Testis (tissue), 3 donors: Measurements from ENCODE around the gene FBXO33. TPM values are rescaled to one million over a fixed set of nuclear protein-coding genes. Genes with fewer than 3 reads are reported as not detected.

Source experiments
- DNase-seq: peaks from one replicate; pipeline ENCODE4 v3.0.0-alpha.2; 2019
- H3K27ac ChIP-seq, 2 donors: fragments of 200-600 bp; sonication (generic); one replicate each; pipeline ENCODE4 v1.5.1; 2019
- H3K27me3 ChIP-seq: fragments of 200-600 bp; sonication (generic); one replicate; pipeline ENCODE4 v1.5.1; 2019
- H3K36me3 ChIP-seq: fragments of 200-600 bp; sonication (generic); one replicate; pipeline ENCODE4 v1.5.1; 2017; ENCODE audit warnings: low read depth; ENCODE audit errors: missing control alignments
- H3K4me1 ChIP-seq: fragments of 200-600 bp; sonication (generic); one replicate; pipeline ENCODE4 v1.5.1; 2019
- H3K4me3 ChIP-seq, 2 donors: fragments of 200-600 bp; sonication (generic); one replicate each; pipeline ENCODE4 v1.5.1; 2017 to 2019
- H3K9me3 ChIP-seq: fragments of 200-600 bp; sonication (generic); one replicate; pipeline ENCODE4 v1.5.1; 2017
- CTCF ChIP-seq, 3 experiments: fragments of 450-650 bp in 2 of 3; fragments of 200-600 bp in 1 of 3; sonication (generic) in 1 of 3; IDR thresholded peaks; one replicate each; pipeline ENCODE4 v1.5.1; 2016 to 2019; ENCODE audit warnings: antibody characterized with exemption in 3 of 3, mild to moderate bottlenecking in 2 of 3, moderate library complexity in 1 of 3
- POLR2A ChIP-seq: fragments of 450-650 bp; IDR thresholded peaks from one replicate; pipeline ENCODE4 v1.6.1; 2017; ENCODE audit warnings: antibody characterized with exemption, mild to moderate bottlenecking, moderate library complexity
- WGBS, 2 donors: methylation state at CpG; one replicate each; pipeline ENCODE4 v1.1.5; 2018; 5-methylcytosine and 5-hydroxymethylcytosine counted together
- intact Hi-C: fragments of 100-400 bp; cut with DNase I; formaldehyde crosslinking; loops from one replicate; pipeline ENCODE4 v1.15.1; 2023; ENCODE audit warnings: low total_unique reads
- polyA plus RNA-seq: library from polyadenylated mRNA; stranded (reverse); fragments of 350-450 nt; fragmentation: Illumina TruSeq; extraction: RNeasy Lipid Tissue Mini Kit (QIAGEN cat#74804); gene quantifications from one replicate; pipeline ENCODE4 v1.2.3, GENCODE V29; 2014; ENCODE audit warnings: low read depth, low replicate concordance; ENCODE audit not compliant: insufficient read depth
- total RNA-seq, 2 donors: library from RNA; depleted of rRNA; stranded (reverse); fragments of >200 nt; gene quantifications; one replicate each; pipeline ENCODE4 v1.2.3, GENCODE V29; 2016

FBXO33 gene
- total and polyA plus RNA-seq, 3 donors from 2014 or later: 20.6 to 27.5 (median 23.0) TPM

GRCh38 chr14:39383026-39383660, 49.1 kb downstream of the FBXO33 start:
- Histone ChIP-seq H3K27ac (no peak overlapping the region), H3K36me3 (no peaks in the 10 kb centered on the region), H3K27me3 (no peaks in the 10 kb centered on the region), H3K4me1 (no peaks in the 10 kb centered on the region), H3K4me3 (no peak overlapping the region), H3K9me3 (no peaks in the 10 kb centered on the region)
- 91 to 92% methylated on average over 1 of the region's 1 CpG for WGBS, 2 donors
- no peak for TF ChIP-seq CTCF (IDR thresholded peaks at IDR 0.05)
- TF ChIP-seq POLR2A: no peak
- DNase-seq: no peak
- intact Hi-C loops: no loop called here

- H3K4me3 ChIP-seq: no peak overlapping the region
- WGBS, 2 donors: 67 to 84% methylated on average over 3 of the region's 3 CpGs
- TF ChIP-seq CTCF (IDR thresholded peaks at IDR 0.05) (no peak), POLR2A (no peak)
- H3K9me3 ChIP-seq: no peaks in the 10 kb centered on the region
- intact Hi-C loops: no loop called here
- no peak for DNase-seq
- H3K27ac ChIP-seq: no peak overlapping the region
- H3K4me1 ChIP-seq: no peaks in the 10 kb centered on the region
- H3K27me3 ChIP-seq: no peaks in the 10 kb centered on the region
- no peaks in the 10 kb centered on the region for H3K36me3 ChIP-seq
Observed at GRCh38 chr14:39382463-39382862, 49.8 kb downstream of the FBXO33 start.

- Histone ChIP-seq H3K27me3 (no peaks in the 10 kb centered on the region), H3K36me3 (no peaks in the 10 kb centered on the region), H3K4me3 (no peak overlapping the region), H3K4me1 (peaks cover 3% of the 10 kb centered on the region), H3K27ac (no peak overlapping the region), H3K9me3 (no peaks in the 10 kb centered on the region)
- DNase-seq: no peak
- TF ChIP-seq POLR2A (no peak), CTCF (IDR thresholded peaks at IDR 0.05) (no peak)
- intact Hi-C loops: no loop called here
- WGBS, 2 donors: 95 to 97% methylated on average over 4 of the region's 4 CpGs
Observed at GRCh38 chr14:39381366-39381765, 50.9 kb downstream of the FBXO33 start.

- no peak for DNase-seq
- TF ChIP-seq POLR2A: no peak
- TF ChIP-seq CTCF (IDR thresholded peaks at IDR 0.05): no peak
- H3K9me3 ChIP-seq: no peaks in the 10 kb centered on the region
- intact Hi-C loops: no loop called here
- no peaks in the 10 kb centered on the region for H3K27me3 ChIP-seq
- H3K27ac ChIP-seq: peak overlapping the region; percentile 56 to 91
- WGBS, 2 donors: 26 to 27% methylated on average over 4 of the region's 4 CpGs
- no peaks in the 10 kb centered on the region for H3K36me3 ChIP-seq
- H3K4me3 ChIP-seq: no peak overlapping the region
- peaks cover 3% of the 10 kb centered on the region for H3K4me1 ChIP-seq
Observed at GRCh38 chr14:39376667-39377403, 55.4 kb downstream of the FBXO33 start.
